ENCODE results near the gene NCKAP1.
"Not testable (repeated sequence)": the region's sequence is repeated elsewhere in the genome, so short reads cannot be mapped to it uniquely, and the experiment has no call there.

NCKAP1 gene

GRCh38 chr2:182999348-183000028 is 38.8 kb downstream of the NCKAP1 start:
- no peak for DNase-seq (ENCODE audit: low read depth in 3 of 3)

DNA sequence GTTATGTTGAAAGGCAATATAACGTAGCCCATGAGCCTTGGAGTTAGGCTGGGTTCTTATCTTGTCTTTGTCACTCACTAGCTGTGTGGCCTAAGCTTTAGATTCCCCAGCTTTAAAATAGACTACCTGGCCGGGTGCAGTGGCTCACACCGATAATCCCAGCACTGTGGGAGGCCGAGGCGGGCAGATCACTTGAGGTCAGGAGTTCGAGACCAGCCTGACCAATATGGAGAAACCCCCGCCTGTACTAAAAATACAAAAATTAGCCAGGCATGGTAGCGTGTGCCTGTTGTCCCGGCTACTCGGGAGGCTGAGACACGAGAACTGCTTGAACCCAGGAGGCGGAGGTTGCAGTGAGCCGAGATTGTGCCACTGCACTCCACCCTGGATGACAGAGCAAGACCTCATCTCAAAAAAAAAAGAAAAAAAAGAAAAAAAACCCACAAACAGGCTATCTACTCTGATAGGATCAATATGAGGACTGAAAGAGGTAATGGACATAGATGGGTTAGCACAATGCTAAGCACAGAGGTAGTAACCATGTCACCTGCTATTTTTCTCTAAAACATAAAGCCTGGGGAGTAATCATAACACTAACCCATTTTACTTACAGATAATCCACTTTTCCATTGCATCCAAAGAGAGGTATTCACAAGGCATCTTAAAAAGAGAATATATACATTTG is 43.9 kb downstream of the NCKAP1 start:
- DNase-seq (ENCODE audit: low read depth in 3 of 3) = no peak

GRCh38 chr2:182982941-182983340 is 55.3 kb downstream of the NCKAP1 start:
- DNase-seq (ENCODE audit: low read depth in 3 of 3) = no peak

- DNase-seq (ENCODE audit: low read depth in 3 of 3) = not testable (repeated sequence)
Measured at GRCh38 chr2:182981475-182981874, 56.8 kb downstream of the NCKAP1 start.

- DNase-seq (ENCODE audit: low read depth in 3 of 3) = no peak
Measured at GRCh38 chr2:182980652-182981051, 57.6 kb downstream of the NCKAP1 start.

- DNase-seq (ENCODE audit: low read depth in 3 of 3) = no peak
Measured at GRCh38 chr2:182980115-182980514, 58.1 kb downstream of the NCKAP1 start.

DNA sequence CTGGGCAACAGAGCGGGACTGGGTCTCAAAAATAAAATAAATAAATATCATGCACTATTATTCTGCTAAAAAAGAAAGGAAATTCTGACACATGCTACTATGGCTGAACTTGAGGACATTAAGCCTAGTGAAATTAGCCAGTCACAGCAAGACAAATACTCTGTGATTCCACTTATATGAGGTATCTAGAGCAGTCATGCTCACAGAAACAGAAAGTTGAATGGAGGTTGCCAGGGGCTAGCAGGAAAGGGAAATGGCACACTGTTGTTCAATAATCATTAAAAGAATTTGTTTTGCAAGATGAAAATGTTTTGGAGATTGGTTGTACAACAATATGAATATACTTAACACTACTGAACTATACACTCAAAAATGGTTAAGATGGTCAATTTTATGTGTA is 60.8 kb downstream of the NCKAP1 start:
- no peak for DNase-seq (ENCODE audit: low read depth in 3 of 3)

GRCh38 chr2:182973441-182974352 is 64.6 kb downstream of the NCKAP1 start:
- DNase-seq (ENCODE audit: low read depth in 3 of 3) = no peak

- DNase-seq (ENCODE audit: low read depth in 3 of 3) = no peak
Measured at GRCh38 chr2:182972548-182972942, 65.7 kb downstream of the NCKAP1 start.

DNA sequence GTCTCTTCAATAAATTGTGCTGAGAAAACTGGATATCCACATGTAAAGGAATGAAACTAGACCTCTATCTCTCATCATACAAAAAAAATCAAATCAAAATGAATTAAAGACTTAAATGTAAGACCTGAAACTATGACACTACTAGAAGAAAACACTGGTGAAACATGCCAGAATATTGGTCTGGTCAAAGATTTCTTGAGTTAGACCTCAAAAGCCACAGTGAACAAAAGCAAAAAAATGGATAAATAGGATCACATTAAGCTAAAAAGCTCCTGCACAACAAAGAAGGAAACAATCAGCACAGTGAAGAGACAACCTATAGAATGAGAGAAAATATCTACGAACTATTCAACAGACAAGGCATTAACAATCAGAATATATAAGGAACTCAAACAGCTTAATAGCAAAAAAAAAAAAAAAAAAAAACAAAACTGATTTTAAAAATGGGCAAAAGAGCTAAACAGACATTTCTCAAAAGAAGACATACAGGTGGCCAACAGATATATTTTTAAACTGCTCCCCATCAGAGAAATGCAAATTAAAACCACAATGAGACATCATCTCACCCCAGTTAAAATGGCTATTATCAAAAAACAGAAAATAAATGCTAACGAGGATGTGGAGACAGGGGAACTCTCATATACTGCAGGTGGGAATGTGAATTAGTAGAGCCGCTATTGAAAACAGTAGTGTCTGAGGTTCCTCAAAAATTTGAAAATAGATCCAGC is 66.3 kb downstream of the NCKAP1 start:
- no peak for DNase-seq (ENCODE audit: low read depth in 3 of 3)

DNA sequence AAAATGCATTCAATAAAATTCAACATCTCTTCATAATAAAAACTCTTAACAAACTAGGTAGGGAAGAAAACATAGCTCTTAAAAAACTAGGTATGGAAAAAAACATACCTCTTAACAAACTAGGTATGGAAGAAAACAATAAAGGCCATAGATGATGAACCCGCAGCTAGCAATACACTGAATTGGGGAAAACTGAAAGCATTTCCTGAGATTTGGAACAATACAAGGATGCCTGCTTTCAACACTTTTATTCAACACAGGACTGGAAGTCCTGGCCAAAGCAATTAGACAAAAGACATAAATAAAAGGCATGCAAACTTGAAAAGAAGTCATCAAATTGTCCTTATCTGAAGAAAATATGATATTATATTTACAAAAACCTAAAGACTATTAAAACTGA is 67.8 kb downstream of the NCKAP1 start:
- DNase-seq (ENCODE audit: low read depth in 3 of 3) = no peak

DNA sequence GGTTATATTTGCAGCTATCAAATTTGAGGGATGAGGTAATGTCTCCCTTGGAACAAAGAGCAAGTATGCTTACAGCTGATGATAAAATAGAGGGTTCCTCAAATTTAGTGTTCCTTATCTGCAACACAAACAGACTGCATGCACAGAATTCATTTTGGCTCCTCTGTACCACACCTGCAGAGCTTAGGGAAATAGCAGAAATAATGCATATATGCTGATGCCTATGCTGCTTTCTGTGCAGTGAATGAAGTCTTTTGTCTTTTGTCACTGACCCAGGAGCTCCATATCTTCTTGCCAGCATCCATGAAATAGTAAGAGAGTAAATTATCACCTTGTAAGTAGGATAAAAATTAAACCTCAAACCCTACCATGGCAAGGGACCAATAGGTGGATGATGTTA is 69.8 kb downstream of the NCKAP1 start:
- DNase-seq (ENCODE audit: low read depth in 3 of 3) = no peak

DNA sequence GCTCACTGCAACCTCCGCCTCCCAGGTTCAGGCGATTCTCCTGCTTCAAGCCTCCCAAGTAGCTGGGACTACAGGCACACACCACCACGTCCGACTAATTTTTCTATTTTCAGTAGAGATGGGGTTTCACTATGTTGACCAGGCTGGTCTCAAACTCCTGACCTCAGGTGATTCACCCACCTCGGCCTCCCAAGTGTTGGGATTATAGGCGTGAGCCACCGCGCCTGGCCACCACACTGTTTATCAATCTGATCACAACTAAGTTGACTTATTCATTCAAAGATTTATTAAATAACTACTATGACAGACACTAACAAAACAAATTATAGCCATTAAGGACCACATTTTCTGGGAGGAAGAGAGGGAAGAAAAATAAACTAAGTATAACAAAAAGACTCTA is 71.9 kb downstream of the NCKAP1 start:
- DNase-seq (ENCODE audit: low read depth in 3 of 3) = not testable (repeated sequence)

- no peak for DNase-seq (ENCODE audit: low read depth in 3 of 3)
Measured at GRCh38 chr2:182962641-182963040, 75.6 kb downstream of the NCKAP1 start.

GRCh38 chr2:182960869-182961268 is 77.4 kb downstream of the NCKAP1 start:
- not testable (repeated sequence) for DNase-seq (ENCODE audit: low read depth in 3 of 3)

DNA sequence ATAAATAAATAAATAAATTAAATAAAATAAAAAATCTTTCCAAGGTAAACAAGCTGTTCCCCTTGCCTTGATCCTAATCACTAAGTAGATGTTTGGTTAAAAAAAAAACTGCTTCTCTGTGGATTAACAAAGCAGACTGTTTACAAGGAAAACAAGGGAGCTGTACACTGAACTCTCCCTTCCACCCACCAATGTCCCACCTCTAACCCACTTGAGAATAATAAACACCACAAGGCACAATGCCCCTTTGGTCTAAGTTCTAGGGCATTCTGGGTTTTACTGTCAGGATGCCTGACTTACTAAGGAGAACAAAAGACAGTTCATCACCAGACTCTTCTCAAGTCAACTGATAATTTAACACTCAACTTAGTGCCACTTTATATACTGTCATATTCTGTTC is 83.5 kb downstream of the NCKAP1 start:
- no peak for DNase-seq (ENCODE audit: low read depth in 3 of 3)

GRCh38 chr2:182952741-182953450 is 85.4 kb downstream of the NCKAP1 start:
- no peak for DNase-seq (ENCODE audit: low read depth in 3 of 3)

- DNase-seq (ENCODE audit: low read depth in 3 of 3) = no peak
Measured at GRCh38 chr2:182951948-182952663, 86.2 kb downstream of the NCKAP1 start.

DNA sequence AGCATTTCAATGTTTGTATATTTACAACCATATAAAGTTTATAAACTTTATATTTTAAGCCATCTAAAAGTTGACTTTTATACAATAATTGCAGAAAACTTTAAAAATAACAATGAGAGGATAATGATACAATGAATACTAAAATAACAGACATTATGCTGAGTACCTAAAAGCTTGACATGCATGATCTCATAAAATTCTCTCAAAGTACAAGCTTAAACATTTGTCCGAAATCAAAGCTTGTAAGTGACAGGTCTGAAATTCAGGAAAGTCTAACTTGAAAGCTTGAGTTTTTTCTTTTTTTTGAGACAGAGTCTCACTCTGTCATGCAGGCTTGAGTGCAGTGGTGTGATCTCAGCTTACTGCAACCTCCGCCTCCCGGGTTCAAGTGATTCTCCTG is 87.7 kb downstream of the NCKAP1 start:
- DNase-seq (ENCODE audit: low read depth in 3 of 3) = no peak

DNA sequence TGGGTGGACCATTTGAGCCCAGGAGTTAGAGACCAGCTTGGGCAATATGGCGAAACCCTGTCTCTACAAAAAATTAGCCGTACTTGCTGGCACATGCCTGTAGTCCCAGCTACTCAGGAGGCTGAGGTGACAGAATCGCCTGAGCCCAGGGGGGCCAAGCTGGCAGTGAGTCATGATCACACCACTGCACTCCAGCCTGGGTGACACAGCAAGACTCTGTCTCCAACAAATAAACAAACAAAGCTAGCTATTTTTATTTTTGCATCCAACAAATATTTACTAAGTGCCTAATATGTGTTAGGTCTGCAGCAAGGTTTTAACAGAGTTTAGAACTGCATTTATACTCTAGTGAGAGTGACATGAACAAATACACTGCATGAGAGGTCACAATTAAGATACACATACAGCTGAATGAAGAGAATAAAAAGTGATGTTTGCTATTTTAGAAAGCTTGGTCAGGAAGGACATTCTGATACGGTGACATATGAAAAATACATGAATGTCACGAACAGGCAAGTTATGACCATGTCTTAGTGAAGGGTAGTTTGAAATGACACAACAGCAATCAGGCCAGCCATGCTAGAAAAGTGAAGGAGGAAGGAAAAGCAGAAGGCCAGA is 88.6 kb downstream of the NCKAP1 start:
- no peak for DNase-seq (ENCODE audit: low read depth in 3 of 3)
